IMR-90 (cell line): ENCODE results near the gene POLR1A. TPM values are rescaled to one million over a fixed set of nuclear protein-coding genes. Genes with fewer than 3 reads are reported as not detected.

Experiments used
- ATAC-seq: fragments of 200-7000 bp; cut with Tn5 transposase; 2 replicates; pipeline ENCODE4 v1.9.1; 2020; ENCODE audit warnings: low read depth, mild to moderate bottlenecking, moderate library complexity
- BruUV-seq: library from RNA; stranded (reverse); fragments of 400-500 nt; replicated peaks from 2 replicates; lab custom pipeline; 2021; lab: Mats Ljungman, UMichigan
- CTCF ChIA-PET: fragments of 300-600 bp; formaldehyde crosslinking; extraction: SDS; loops from one replicate; lab custom pipeline; 2021; ENCODE audit warnings: antibody characterized with exemption; lab: Yijun Ruan, JAX
- POLR2A ChIA-PET: fragments of 300-600 bp; sonication (Branson Sonifier 250); formaldehyde crosslinking; loops from one replicate; lab custom pipeline; 2022; ENCODE audit warnings: antibody characterized with exemption; ENCODE audit not compliant: unreplicated experiment; lab: Charles Lee
- DNase-seq: peaks from one replicate; pipeline ENCODE4 v3.0.0; 2013
- H2AFZ ChIP-seq: replicated peaks from 2 replicates; pipeline ENCODE3; 2013; ENCODE audit warnings: low read length, mild to moderate bottlenecking; ENCODE audit not compliant: poor library complexity
- H2AK5ac ChIP-seq: 2 replicates; pipeline ENCODE4 v1.6.1; 2013; ENCODE audit warnings: low read depth, low read length, inconsistent platforms
- H2AK9ac ChIP-seq: replicated peaks from 2 replicates; pipeline ENCODE3; 2013; ENCODE audit warnings: mild to moderate bottlenecking, low read depth, low read length, moderate library complexity; ENCODE audit not compliant: poor library complexity
- H2BK120ac ChIP-seq: 2 replicates; pipeline ENCODE4 v1.6.1; 2013; ENCODE audit warnings: low read depth, low read length, inconsistent platforms
- H2BK15ac ChIP-seq: 3 replicates; pipeline ENCODE4 v1.6.1; 2013; ENCODE audit warnings: low read depth, low read length, inconsistent platforms
- H2BK20ac ChIP-seq: 2 replicates; pipeline ENCODE4 v1.6.1; 2013; ENCODE audit warnings: low read depth, mild to moderate bottlenecking, inconsistent platforms, low read length, moderate library complexity
- H2BK5ac ChIP-seq: 2 replicates; pipeline ENCODE4 v1.6.1; 2013; ENCODE audit warnings: mild to moderate bottlenecking, low read depth, low read length, inconsistent platforms; ENCODE audit not compliant: poor library complexity, severe bottlenecking
- H3K14ac ChIP-seq: replicated peaks from 2 replicates; pipeline ENCODE4 v1.6.1; 2013; ENCODE audit warnings: low read depth, low read length, inconsistent platforms
- H3K18ac ChIP-seq: 2 replicates; pipeline ENCODE4 v1.6.1; 2013; ENCODE audit warnings: low read depth, low read length, control low read depth
- H3K23ac ChIP-seq: 2 replicates; pipeline ENCODE4 v1.6.1; 2013; ENCODE audit warnings: low read depth, low read length, inconsistent platforms
- H3K27ac ChIP-seq: 2 replicates; pipeline ENCODE4 v1.5.1; 2013; ENCODE audit warnings: mild to moderate bottlenecking, control low read depth, low read length; ENCODE audit not compliant: insufficient read depth
- H3K27me3 ChIP-seq: 2 replicates; pipeline ENCODE4 v1.6.1; 2013; ENCODE audit warnings: low read length; ENCODE audit not compliant: control insufficient read depth, insufficient read depth
- H3K36me3 ChIP-seq: 2 replicates; pipeline ENCODE4 v1.6.1; 2013; ENCODE audit warnings: low read length, mixed read lengths; ENCODE audit not compliant: control insufficient read depth, insufficient read depth
- H3K4ac ChIP-seq: 2 replicates; pipeline ENCODE4 v1.6.1; 2013; ENCODE audit warnings: low read depth, low read length, inconsistent platforms
- H3K4me1 ChIP-seq: 2 replicates; pipeline ENCODE4 v1.6.1; 2013; ENCODE audit warnings: low read length, mixed read lengths; ENCODE audit not compliant: control insufficient read depth, insufficient read depth
- H3K4me2 ChIP-seq: 2 replicates; pipeline ENCODE4 v1.6.1; 2013; ENCODE audit warnings: low read depth, mild to moderate bottlenecking, control low read depth, low read length, moderate library complexity
- H3K4me3 ChIP-seq: 2 replicates; pipeline ENCODE4 v1.5.1; 2013; ENCODE audit warnings: low read depth, mild to moderate bottlenecking, control low read depth, low read length, moderate library complexity; ENCODE audit not compliant: insufficient read depth
- H3K56ac ChIP-seq: 2 replicates; pipeline ENCODE4 v1.6.1; 2013; ENCODE audit warnings: low read length, inconsistent platforms; ENCODE audit not compliant: insufficient read depth; ENCODE audit errors: extremely low read depth
- H3K79me1 ChIP-seq, 2 experiments: 2 replicates each; pipeline ENCODE4 v1.6.1; 2013; ENCODE audit warnings: low read length in 2 of 2, inconsistent platforms in 1 of 2, low read depth in 1 of 2
- H3K9ac ChIP-seq: 2 replicates; pipeline ENCODE4 v1.6.1; 2013; ENCODE audit warnings: low read depth, low read length, control low read depth
- H3K9me1 ChIP-seq: 2 replicates; pipeline ENCODE4 v1.6.1; 2013; ENCODE audit warnings: low read length, inconsistent platforms; ENCODE audit not compliant: insufficient read depth
- H3K9me3 ChIP-seq: 2 replicates; pipeline ENCODE4 v1.6.1; 2013; ENCODE audit warnings: low read length; ENCODE audit not compliant: control insufficient read depth, insufficient read depth
- H4K20me1 ChIP-seq: 2 replicates; pipeline ENCODE4 v1.6.1; 2013; ENCODE audit warnings: low read length, inconsistent platforms; ENCODE audit not compliant: insufficient read depth
- H4K5ac ChIP-seq: 2 replicates; pipeline ENCODE4 v1.6.1; 2013; ENCODE audit warnings: mild to moderate bottlenecking, low read depth, low read length, control low read depth
- H4K8ac ChIP-seq, 2 experiments: 2 replicates each; pipeline ENCODE4 v1.6.1; 2013; ENCODE audit warnings: low read depth in 2 of 2, low read length in 2 of 2, control low read depth in 1 of 2, inconsistent platforms in 1 of 2
- H4K91ac ChIP-seq: 2 replicates; pipeline ENCODE4 v1.6.1; 2013; ENCODE audit warnings: low read depth, low read length, inconsistent platforms; ENCODE audit not compliant: insufficient read depth
- BHLHE40 ChIP-seq: fragments of 150-350 bp; IDR thresholded peaks from 2 replicates; pipeline ENCODE4 v1.6.1; 2016; ENCODE audit warnings: mild to moderate bottlenecking, low read depth, low read length
- CEBPB ChIP-seq: IDR thresholded peaks from 2 replicates; pipeline ENCODE4 v1.6.1; 2012; ENCODE audit warnings: low read depth, low read length, improper control_type of control experiment
- CHD1 ChIP-seq: IDR thresholded peaks from 2 replicates; pipeline ENCODE4 v1.6.1; 2012; ENCODE audit warnings: low read depth, low read length, improper control_type of control experiment
- CTCF ChIP-seq: conservative IDR thresholded peaks from 2 replicates; pipeline ENCODE4 v1.5.1; 2012; ENCODE audit warnings: mild to moderate bottlenecking, low read depth, low read length, improper control_type of control experiment
- ELK1 ChIP-seq: fragments of 150-350 bp; IDR thresholded peaks from 2 replicates; pipeline ENCODE4 v1.6.1; 2016; ENCODE audit warnings: low read depth, mild to moderate bottlenecking, low read length, moderate library complexity, borderline replicate concordance
- FOS ChIP-seq: fragments of 150-350 bp; IDR thresholded peaks from 2 replicates; pipeline ENCODE4 v1.6.1; 2016; ENCODE audit warnings: low read depth, low read length
- MAFK ChIP-seq: IDR thresholded peaks from 2 replicates; pipeline ENCODE4 v1.6.1; 2012; ENCODE audit warnings: low read depth, low read length, improper control_type of control experiment
- MAZ ChIP-seq: IDR thresholded peaks from 2 replicates; pipeline ENCODE4 v1.6.1; 2012; ENCODE audit warnings: low read depth, mild to moderate bottlenecking, low read length, improper control_type of control experiment, moderate library complexity, borderline replicate concordance
- MXI1 ChIP-seq: IDR thresholded peaks from 2 replicates; pipeline ENCODE4 v1.6.1; 2012; ENCODE audit warnings: low read depth, mild to moderate bottlenecking, low read length, moderate library complexity, borderline replicate concordance
- NFE2L2 ChIP-seq: fragments of 150-350 bp; IDR thresholded peaks from 2 replicates; pipeline ENCODE4 v1.6.1; 2016; ENCODE audit warnings: low read depth, mild to moderate bottlenecking, low read length
- POLR2A ChIP-seq: IDR thresholded peaks from 2 replicates; pipeline ENCODE4 v1.6.1; 2012; ENCODE audit warnings: mild to moderate bottlenecking, low read depth, low read length
- RAD21 ChIP-seq: IDR thresholded peaks from 2 replicates; pipeline ENCODE4 v1.6.1; 2012; ENCODE audit warnings: low read length, improper control_type of control experiment
- RCOR1 ChIP-seq: IDR thresholded peaks from 2 replicates; pipeline ENCODE4 v1.6.1; 2012; ENCODE audit warnings: mild to moderate bottlenecking, low read length, improper control_type of control experiment; ENCODE audit not compliant: insufficient replicate concordance
- RFX5 ChIP-seq: IDR thresholded peaks from 2 replicates; pipeline ENCODE4 v1.8.0; 2012; ENCODE audit warnings: low read depth, mild to moderate bottlenecking, low read length, moderate library complexity
- SMC3 ChIP-seq: fragments of 150-350 bp; IDR thresholded peaks from 2 replicates; pipeline ENCODE4 v1.6.1; 2016; ENCODE audit warnings: low read depth, mild to moderate bottlenecking, antibody characterized with exemption, low read length, moderate library complexity
- USF2 ChIP-seq: fragments of 150-350 bp; IDR thresholded peaks from 2 replicates; pipeline ENCODE4 v1.6.1; 2017; ENCODE audit warnings: mild to moderate bottlenecking, antibody characterized with exemption, low read length, low read depth
- WGBS, 2 experiments: methylation state at CpG; one replicate each; pipeline versions ENCODE4 v1.1.5 to v1.1.7; 2013; ENCODE audit warnings: missing lambda C conversion rate in 2 of 2; ENCODE audit not compliant: insufficient read length in 1 of 2; ENCODE audit errors: extremely low coverage in 2 of 2; 5-methylcytosine and 5-hydroxymethylcytosine counted together
- dilution Hi-C: fragments of 300-500 bp; cut with HindIII; formaldehyde crosslinking; loops from one replicate; pipeline ENCODE4 v1.14.3; 2018; ENCODE audit warnings: low sequenced_read_pairs; ENCODE audit not compliant: unreplicated experiment
- in situ Hi-C: fragments of 300-500 bp; cut with MboI; formaldehyde crosslinking; loops from 3 replicates; pipeline ENCODE4 v1.14.3; 2019; ENCODE audit warnings: low sequenced_read_pairs, inconsistent platforms, mixed read lengths
- intact Hi-C: fragments of 100-400 bp; cut with micrococcal nuclease; formaldehyde crosslinking; loops from 2 replicates; pipeline ENCODE4 v1.10.0; 2022
- polyA plus RNA-seq, 3 experiments: library from polyadenylated mRNA; depleted of rRNA; stranded (reverse); fragments of >200 nt; gene quantifications; 2 replicates each; pipeline ENCODE4 v1.2.3, GENCODE V29; 2012; ENCODE audit warnings: low replicate concordance in 1 of 3
- total RNA-seq: library from RNA; depleted of rRNA; stranded (reverse); fragments of >200 nt; gene quantifications from 2 replicates; pipeline ENCODE4 v1.2.3, GENCODE V29; 2012

The POLR1A gene
- total and polyA plus RNA-seq, 2 of the 4 experiments (the other 2 are of a cell fraction): 7.6 to 27.4 TPM

GRCh38 chr2:85996591-85996990 lies 109.1 kb downstream of the POLR1A start:
- H2BK20ac ChIP-seq: peak overlapping the region; percentile 99
- no peak overlapping the region for H3K56ac ChIP-seq
- BruUV-seq: no TSS peak
- H2BK120ac ChIP-seq: peak overlapping the region; percentile 99
- peak overlapping the region; percentile 78 to 88; a peak in 3 of 4 replicates for H4K8ac ChIP-seq
- peak overlapping the region; percentile 90; the same call in 2 of the 3 replicates for H2BK15ac ChIP-seq
- POLR2A ChIA-PET: no interaction called here
- H3K9me3 ChIP-seq: no peaks in the 10 kb centered on the region
- peak overlapping the region; percentile 55 for H2AFZ ChIP-seq
- no peaks in the 10 kb centered on the region for H4K20me1 ChIP-seq
- intact Hi-C loops (no loop called here), dilution Hi-C loops (no loop called here), in situ Hi-C loops (no loop called here)
- H3K4me2 ChIP-seq: no peak overlapping the region
- no peaks in the 10 kb centered on the region for H3K79me1 ChIP-seq
- H3K27ac ChIP-seq: peak overlapping the region; percentile 93; the same call in 1 of the 2 replicates
- peak overlapping the region; percentile 53 for H2AK5ac ChIP-seq
- peak overlapping the region; percentile 74 for H4K5ac ChIP-seq
- TF ChIP-seq CTCF: no peak
- TF ChIP-seq POLR2A: no peak
- no peak for TF ChIP-seq USF2
- no peak for TF ChIP-seq MXI1
- no peak for TF ChIP-seq BHLHE40
- no peak for TF ChIP-seq ELK1
- TF ChIP-seq MAFK: no peak
- no peak for TF ChIP-seq MAZ
- TF ChIP-seq NFE2L2: no peak
- TF ChIP-seq FOS: no peak
- TF ChIP-seq RAD21: no peak
- no peak for TF ChIP-seq SMC3
- no peak for TF ChIP-seq CEBPB
- TF ChIP-seq RCOR1: no peak
- TF ChIP-seq RFX5: no peak
- TF ChIP-seq CHD1: no peak
- H3K4me1 ChIP-seq: peaks cover 32% of the 10 kb centered on the region
- CTCF ChIA-PET: interaction anchor here (1.6 kb wide), 1 partner anchor 40 kb away, joined by 6 read pairs; no protein-coding TSS in a partner anchor
- ATAC-seq (no peak), DNase-seq (no peak)
- H3K36me3 ChIP-seq: no peaks in the 10 kb centered on the region
- H3K27me3 ChIP-seq: no peaks in the 10 kb centered on the region
- H3K23ac ChIP-seq: peak overlapping the region; percentile 68; the same call in 1 of the 2 replicates
- H2AK9ac ChIP-seq: peak overlapping the region; percentile 18
- no peak overlapping the region for H3K4me3 ChIP-seq
- H4K91ac ChIP-seq: peak overlapping the region; percentile 88
- H3K14ac ChIP-seq: peak overlapping the region; percentile 77
- WGBS, 2 experiments: 60% methylated on average over 1 of the region's 2 CpGs; no CpG with 5 or more reads in 1 of the 2 experiments
- H3K9me1 ChIP-seq: peaks cover 40% of the 10 kb centered on the region
- peak overlapping the region; percentile 97 for H3K4ac ChIP-seq
- peak overlapping the region; percentile 17 for H2BK5ac ChIP-seq
- H3K9ac ChIP-seq: no peak overlapping the region
- H3K18ac ChIP-seq: peak overlapping the region; percentile 59; the same call in 1 of the 2 replicates
